Left forelimb (tissue), 1 donor: ENCODE measurements around the gene ZNF646.

Experiments used
- DNase-seq: peaks from one replicate; pipeline ENCODE4 v3.0.0-alpha.2; 2018; ENCODE audit warnings: low spot score

The ZNF646 gene

DNA sequence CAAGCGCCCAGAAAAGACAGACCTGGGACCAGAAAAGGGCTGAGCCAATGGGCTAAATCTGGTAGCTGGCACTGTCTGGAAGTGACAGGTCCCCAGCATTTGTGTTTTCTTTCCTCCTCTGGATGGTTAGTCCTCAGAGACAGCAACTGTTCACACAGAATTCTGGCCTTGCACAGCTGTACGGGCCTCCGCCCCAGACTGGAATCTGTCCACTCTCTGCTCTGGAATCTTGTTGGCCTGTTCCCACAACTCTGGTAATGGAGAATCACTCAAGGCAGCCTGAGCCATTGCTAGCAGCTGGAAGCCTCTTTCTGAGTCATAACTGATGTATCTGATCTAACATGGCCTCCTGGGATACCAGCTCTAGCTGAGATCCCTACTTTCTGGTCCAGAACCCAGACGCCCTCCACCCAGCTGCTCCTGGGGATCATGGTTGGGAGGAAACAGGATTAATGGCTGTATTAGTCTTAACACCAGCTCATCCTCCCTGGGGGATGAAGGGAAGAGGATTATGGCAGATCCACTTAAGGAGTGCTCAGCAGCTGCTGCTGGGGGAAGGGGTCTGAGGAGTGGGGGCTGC lies 9.2 kb upstream of the ZNF646 start:
- peak; percentile 88 for DNase-seq

DNA sequence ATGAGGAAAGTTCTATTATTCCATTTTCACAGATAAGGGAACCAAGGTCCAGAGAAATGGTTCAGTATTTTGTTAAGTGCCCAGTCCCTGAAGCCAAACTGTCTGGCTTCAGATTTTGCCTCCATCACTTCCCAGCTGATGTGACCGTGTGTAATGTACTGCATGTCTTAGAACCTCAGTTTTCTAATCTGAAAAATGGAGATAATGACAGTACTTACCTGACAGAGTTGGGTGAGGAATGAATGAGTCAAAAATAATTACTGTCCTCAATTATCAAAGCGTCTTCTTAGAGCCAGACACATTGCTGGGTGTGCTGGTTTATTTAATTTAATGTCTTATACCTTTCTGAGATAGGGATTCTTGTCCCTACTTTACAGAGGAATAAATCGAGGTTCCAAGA lies 6.9 kb upstream of the ZNF646 start:
- DNase-seq: no peak

DNA sequence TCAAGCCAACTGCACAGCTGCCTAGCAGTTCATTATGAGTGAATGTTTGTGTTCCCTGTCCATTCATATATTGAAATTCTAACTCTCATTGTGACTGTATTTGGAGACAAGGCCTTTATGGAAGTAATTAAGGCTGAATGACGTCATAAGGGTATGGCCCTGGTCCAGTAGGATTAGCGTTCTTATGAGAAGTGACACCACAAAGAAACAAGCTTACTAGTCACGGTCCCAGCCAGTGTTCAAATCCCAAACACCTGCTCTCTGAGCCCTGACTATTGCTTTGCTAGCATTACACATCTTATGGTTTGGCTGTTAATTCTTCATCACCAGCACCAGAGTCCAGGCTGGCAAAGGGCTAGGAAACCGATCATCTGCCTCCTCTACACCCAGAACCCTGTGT lies 2.4 kb upstream of the ZNF646 start:
- DNase-seq: no peak

- no peak for DNase-seq
Measured at GRCh38 chr16:31072540-31073141, 1.6 kb upstream of the ZNF646 start.

- DNase-seq: peak; percentile 96
Measured at GRCh38 chr16:31073142-31073969, 866 bp upstream of the ZNF646 start.

DNA sequence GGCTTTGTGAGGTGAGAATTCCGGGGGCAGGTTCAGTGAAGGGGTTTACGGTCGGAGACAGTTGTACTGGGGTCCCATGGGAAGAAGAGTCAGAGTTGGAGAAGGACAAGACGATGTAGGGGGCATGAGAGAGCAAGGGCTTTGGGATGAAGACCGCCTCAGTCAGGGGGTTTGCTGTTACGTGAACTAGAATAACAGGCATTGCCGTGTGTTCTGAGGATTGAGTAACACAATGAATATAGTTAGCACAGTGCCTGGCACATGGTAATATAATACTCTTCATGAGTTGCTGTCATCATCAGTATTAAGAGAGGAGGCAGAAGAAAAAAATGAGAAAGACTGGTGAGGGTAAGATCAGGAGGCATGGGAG lies 577 bp downstream of the ZNF646 start:
- DNase-seq: no peak

- no peak for DNase-seq
Measured at GRCh38 chr16:31076319-31076718, 2.1 kb downstream of the ZNF646 start.

GRCh38 chr16:31077024-31077423 lies 2.8 kb downstream of the ZNF646 start:
- no peak for DNase-seq

GRCh38 chr16:31077592-31078396 lies 3.6 kb downstream of the ZNF646 start:
- no peak for DNase-seq

GRCh38 chr16:31078597-31079341 lies 4.5 kb downstream of the ZNF646 start:
- peak; percentile 62 for DNase-seq

DNA sequence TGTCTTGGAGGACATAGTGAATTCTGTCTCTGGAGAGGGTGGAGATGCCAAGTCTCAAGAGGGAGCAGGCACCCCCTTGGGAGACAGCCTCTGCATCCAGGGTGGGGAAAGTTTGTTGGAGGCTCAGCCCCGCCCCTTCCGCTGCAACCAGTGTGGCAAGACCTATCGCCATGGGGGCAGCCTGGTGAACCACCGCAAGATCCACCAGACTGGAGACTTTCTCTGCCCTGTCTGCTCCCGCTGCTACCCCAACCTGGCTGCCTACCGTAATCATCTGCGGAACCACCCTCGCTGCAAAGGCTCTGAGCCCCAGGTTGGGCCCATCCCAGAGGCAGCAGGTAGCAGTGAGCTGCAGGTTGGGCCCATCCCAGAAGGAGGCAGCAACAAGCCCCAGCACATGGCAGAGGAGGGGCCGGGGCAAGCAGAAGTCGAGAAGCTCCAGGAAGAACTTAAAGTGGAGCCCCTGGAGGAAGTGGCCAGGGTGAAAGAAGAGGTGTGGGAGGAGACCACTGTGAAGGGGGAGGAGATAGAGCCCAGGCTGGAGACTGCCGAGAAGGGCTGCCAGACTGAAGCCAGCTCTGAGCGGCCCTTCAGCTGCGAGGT lies 5.2 kb downstream of the ZNF646 start:
- no peak for DNase-seq

- peak; percentile 61 for DNase-seq
Measured at GRCh38 chr16:31080035-31080629, 5.9 kb downstream of the ZNF646 start.

DNA sequence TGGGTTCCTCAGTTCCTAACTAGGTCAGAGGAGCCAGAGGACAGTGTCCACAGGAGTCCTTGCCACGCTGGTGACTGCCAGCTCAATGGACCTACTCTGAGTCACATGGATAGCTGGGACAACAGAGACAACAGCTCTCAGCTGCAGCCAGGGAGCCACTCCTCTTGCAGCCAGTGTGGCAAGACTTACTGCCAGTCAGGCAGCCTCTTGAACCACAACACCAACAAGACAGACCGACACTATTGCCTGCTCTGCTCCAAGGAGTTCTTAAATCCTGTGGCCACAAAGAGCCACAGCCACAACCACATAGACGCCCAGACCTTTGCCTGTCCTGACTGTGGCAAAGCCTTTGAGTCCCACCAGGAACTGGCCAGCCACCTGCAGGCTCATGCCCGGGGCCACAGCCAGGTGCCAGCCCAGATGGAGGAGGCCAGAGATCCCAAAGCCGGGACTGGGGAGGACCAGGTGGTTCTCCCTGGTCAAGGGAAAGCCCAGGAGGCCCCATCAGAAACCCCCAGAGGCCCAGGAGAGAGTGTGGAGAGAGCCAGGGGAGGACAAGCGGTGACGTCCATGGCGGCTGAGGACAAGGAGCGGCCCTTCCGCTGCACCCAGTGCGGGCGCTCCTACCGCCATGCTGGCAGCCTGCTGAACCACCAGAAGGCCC lies 6.7 kb downstream of the ZNF646 start:
- DNase-seq: no peak

GRCh38 chr16:31081428-31082351 lies 7.5 kb downstream of the ZNF646 start:
- no peak for DNase-seq

- no peak for DNase-seq
Measured at GRCh38 chr16:31082368-31083045, 8.3 kb downstream of the ZNF646 start.

- no peak for DNase-seq
Measured at GRCh38 chr16:31083081-31083480, 8.9 kb downstream of the ZNF646 start.

- DNase-seq: no peak
Measured at GRCh38 chr16:31083556-31083955, 9.3 kb downstream of the ZNF646 start.

DNA sequence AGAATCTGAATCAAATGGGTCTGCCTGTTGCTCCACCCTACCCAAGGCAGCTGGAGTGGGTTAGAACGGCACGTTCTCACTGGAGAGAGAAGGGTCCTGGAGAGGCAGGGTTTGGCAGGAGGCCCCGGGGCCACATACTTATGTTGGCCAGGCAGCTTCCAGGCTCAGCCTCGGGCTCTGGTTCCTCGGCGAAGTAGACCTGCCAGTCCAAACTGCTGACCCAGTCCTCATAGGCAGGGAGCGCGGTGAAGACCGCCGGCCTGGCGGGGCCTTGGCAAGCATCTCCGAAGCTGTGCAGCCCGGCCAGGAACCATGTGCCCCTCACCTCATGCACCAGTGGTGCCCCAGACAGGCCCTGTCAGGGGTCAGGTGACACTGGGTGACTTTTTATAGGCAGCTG lies 9.8 kb downstream of the ZNF646 start:
- DNase-seq: no peak
